K562 (cell line): Measurements from ENCODE around the gene KRTAP17-1. TPM values are rescaled to one million over a fixed set of nuclear protein-coding genes. Genes with fewer than 3 reads are reported as not detected.

Experiments
- RBFOX2 ChIP-seq: fragments of 200-400 bp; formaldehyde crosslinking; IDR thresholded peaks from 2 replicates; pipeline ENCODE4 v1.6.1; 2017; ENCODE audit warnings: low read depth, mild to moderate bottlenecking, low read length, moderate library complexity
- ZNF277 ChIP-seq: fragments of 250-450 bp; sonication (Bioruptor Pico); IDR thresholded peaks from 2 replicates; pipeline ENCODE4 v1.8.0; 2022; ENCODE audit warnings: inconsistent platforms, mild to moderate bottlenecking, moderate library complexity, borderline replicate concordance
- ZNF407 ChIP-seq: fragments of 450-650 bp; IDR thresholded peaks from 2 replicates; pipeline ENCODE4 v1.6.1; 2016; ENCODE audit warnings: low read depth
- ZNF780A ChIP-seq: fragments of 250-450 bp; sonication (Bioruptor Pico); IDR thresholded peaks from 2 replicates; pipeline ENCODE4 v1.5.0; 2021; ENCODE audit warnings: mild to moderate bottlenecking
- polyA plus RNA-seq, 8 experiments: library from polyadenylated mRNA; depleted of rRNA in 4 of 8; stranded (reverse) in 5 of 8; unstranded in 3 of 8; fragments of >200 nt; fragmentation: Nextera tagmentation in 2 of 8; fragmentation: Illumina TruSeq in 1 of 8; extraction: Ambion mirVana in 2 of 8; extraction: Trizol in 1 of 8; gene quantifications; 2 replicates each; pipeline versions ENCODE4 v1.2.1 to v1.2.3, GENCODE V29; 2011 to 2014; ENCODE audit warnings: inconsistent platforms in 1 of 8, missing spikeins in 1 of 8
- total RNA-seq, 7 experiments: library from RNA; depleted of rRNA in 6 of 7; stranded (reverse); fragments of >200 nt in 6 of 7; fragmentation: Illumina TruSeq in 2 of 7; extraction: Trizol in 2 of 7; gene quantifications; 2 replicates each; pipeline versions ENCODE4 v1.2.1 to v1.2.3, GENCODE V29; 2011 to 2021; ENCODE audit warnings: low replicate concordance in 1 of 7

Gene KRTAP17-1
- total and polyA plus RNA-seq, 9 of the 15 experiments (the other 6 are each of a cell fraction or from before 2014, with no cell fraction given), result not detected

- TF ChIP-seq RBFOX2 (no peak), ZNF277 (CRISPR knock-in tag) (no peak), ZNF780A (CRISPR knock-in tag) (no peak), ZNF407 (no peak)
Observed at GRCh38 chr17:41301916-41302901, 13.3 kb downstream of the KRTAP17-1 start, which contains the start of gene KRTAP29-1 (continued).
